NCI-H69 (cell line): ENCODE measurements around the gene APAF1.
"Not testable (repeated sequence)": the region's sequence is repeated elsewhere in the genome, so short reads cannot be mapped to it uniquely, and the experiment has no call there.

Source experiments
- DNase-seq: peaks from one replicate; lab custom pipeline; 2025; lab: John Stamatoyannopoulos, UW

Gene APAF1, protein sequence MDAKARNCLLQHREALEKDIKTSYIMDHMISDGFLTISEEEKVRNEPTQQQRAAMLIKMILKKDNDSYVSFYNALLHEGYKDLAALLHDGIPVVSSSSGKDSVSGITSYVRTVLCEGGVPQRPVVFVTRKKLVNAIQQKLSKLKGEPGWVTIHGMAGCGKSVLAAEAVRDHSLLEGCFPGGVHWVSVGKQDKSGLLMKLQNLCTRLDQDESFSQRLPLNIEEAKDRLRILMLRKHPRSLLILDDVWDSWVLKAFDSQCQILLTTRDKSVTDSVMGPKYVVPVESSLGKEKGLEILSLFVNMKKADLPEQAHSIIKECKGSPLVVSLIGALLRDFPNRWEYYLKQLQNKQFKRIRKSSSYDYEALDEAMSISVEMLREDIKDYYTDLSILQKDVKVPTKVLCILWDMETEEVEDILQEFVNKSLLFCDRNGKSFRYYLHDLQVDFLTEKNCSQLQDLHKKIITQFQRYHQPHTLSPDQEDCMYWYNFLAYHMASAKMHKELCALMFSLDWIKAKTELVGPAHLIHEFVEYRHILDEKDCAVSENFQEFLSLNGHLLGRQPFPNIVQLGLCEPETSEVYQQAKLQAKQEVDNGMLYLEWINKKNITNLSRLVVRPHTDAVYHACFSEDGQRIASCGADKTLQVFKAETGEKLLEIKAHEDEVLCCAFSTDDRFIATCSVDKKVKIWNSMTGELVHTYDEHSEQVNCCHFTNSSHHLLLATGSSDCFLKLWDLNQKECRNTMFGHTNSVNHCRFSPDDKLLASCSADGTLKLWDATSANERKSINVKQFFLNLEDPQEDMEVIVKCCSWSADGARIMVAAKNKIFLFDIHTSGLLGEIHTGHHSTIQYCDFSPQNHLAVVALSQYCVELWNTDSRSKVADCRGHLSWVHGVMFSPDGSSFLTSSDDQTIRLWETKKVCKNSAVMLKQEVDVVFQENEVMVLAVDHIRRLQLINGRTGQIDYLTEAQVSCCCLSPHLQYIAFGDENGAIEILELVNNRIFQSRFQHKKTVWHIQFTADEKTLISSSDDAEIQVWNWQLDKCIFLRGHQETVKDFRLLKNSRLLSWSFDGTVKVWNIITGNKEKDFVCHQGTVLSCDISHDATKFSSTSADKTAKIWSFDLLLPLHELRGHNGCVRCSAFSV (N-terminal part only)

DNA sequence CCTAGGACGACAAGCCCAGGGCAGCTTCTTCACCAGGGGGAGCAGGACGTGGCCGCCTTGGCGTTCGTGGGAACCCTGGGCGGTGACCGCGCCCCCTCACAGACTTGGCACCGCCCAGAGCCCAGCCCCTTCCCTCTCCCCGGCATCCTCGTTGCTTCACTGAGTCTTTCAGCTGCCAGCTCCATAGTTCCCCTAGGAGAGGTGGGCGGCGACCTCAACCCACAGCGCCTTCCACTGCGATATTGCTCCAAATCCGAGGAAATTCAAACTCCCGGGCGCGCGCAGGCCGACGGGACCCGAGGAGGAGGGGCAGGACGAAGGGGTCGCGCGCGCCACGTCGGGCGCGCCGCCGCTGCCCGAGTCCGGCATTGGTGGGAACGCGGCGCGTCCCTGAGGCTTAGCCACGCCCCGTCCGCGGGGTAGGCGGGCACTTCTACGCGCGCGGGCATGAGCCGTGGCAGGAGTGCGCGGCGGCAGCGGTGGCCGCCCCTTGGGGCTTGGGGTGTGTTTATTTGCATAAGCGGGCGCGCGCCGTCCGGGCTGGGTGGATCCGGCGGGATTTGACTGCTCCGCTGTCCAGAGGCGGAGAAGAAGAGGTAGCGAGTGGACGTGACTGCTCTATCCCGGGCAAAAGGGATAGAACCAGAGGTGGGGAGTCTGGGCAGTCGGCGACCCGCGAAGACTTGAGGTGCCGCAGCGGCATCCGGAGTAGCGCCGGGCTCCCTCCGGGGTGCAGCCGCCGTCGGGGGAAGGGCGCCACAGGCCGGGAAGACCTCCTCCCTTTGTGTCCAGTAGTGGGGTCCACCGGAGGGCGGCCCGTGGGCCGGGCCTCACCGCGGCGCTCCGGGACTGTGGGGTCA is at the start of gene APAF1, which contains the start of gene IKBIP:
TSS of gene APAF1 (plus strand) at position 579 of the 860 bp plus-strand sequence. CDS start 3,070 bp downstream, outside the sequence.
TSS of gene IKBIP (minus strand) at position 77 of the 860 bp plus-strand sequence. CDS start 87 bp downstream, outside the sequence.
- peak; percentile 99 for DNase-seq

DNA sequence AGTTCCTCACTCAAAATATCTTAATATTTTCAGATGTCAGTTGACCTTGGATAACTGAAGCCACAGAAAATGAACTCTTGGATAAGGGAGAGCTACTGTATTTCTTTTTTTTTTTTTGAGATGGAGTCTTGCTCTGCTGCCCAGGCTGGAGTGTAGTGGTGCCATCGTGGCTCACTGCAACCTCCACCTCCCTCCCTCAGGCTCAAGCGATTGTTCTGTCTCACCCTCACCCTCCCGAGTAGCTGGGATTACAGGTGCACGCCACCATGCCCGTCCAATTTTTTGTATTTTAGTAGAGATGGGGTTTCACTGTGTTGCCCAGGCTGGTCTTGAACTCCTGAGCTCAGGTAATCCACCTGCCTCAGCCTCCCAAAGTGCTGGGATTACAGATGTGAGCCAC is 47.8 kb upstream of the APAF1 start:
- DNase-seq, result not testable (repeated sequence)

DNA sequence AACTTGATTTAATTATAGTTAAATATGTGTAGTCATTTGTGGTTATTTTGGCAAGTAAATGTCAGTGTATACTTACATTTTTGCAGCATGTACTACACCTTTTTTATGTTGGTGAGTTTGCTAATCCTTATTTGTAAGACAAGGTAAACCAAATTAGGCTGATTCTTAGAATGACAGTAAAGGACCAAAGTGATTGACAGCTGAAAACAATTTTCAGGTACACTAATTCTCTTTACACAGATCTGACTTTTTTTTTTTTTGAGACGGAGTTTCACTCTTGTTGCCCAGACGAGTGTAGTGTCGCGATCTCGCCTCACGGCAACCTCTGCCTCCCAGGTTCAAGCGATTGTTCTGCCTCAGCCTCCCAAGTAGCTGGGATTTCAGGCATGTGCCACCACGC is 43.2 kb upstream of the APAF1 start:
- DNase-seq, result no peak

DNA sequence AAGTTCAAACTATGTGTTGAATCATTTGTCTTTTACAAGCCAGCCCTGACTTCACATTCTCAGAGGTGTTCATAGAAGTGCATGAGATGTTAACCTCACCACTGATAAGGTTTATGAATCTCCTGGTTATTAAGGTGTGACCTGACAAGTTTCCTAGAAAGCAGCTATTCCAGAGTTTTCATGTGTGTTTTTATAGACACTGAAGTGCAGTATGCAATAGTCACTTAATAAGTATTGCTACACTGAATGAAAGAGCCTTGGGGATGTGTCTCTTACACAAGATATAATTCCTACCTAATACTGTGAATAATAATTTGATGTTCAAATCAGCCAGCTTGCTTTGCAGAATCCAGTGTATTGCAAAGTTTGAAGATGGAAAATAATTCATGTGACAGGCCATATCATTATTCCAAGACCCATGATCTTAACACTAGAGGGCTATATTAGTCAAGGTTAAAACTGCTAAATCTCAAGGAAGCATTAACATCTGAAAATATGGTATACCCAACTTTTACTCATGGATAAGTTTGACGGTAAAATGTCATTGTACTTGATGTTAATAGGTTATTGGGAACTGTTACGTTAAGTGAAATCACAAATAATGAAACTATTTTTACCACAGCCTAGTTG is 38.6 kb upstream of the APAF1 start:
- DNase-seq, result no peak

DNA sequence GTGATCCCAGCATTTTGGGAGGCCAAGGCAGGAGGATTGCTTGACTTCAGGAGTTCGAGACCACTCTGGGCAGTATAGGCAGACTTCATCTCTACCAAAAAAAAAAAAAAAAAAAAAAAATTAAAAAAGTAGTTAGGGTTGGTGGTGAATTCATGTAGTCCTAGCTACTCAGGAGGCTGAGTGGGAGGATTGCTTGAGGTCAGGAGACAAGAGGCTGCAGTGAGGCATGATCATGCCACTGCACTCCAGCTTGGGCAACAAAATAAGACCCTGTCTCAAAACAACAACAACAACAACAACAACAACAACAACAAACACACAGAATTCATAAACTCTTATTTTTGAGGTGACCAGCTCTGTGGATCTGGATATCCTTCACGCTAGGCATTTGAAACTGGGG is 34.5 kb upstream of the APAF1 start:
- no peak for DNase-seq

DNA sequence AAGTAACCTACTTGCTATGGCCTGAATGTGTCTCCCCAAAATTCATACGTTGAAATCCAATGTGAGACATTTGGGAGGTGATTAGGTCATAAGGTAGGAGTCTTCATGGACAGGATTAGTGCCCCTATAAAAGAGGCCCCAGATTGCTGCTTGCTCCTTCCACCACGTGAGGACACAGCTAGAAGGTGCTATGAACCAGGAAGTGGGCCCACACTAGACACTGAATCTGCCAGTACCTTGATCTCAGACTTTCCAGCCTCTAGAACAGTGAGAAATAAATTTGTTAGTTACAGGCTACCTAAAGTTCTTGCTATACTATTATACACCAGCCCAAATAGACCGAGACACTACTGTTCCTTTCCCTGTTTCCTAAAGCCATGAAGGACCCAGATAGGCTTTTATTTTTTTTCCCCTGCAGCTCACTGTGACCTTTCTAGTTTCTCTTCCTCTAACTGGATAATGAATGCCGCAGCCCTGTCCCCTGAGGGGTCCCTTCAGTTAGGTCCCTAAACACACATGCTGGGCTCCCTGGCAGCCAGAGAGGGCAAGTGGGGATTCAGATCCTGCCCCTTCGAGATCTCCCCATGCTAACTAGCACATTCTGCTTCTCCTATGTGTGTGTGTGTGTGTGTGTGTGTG is 32.3 kb upstream of the APAF1 start:
- DNase-seq, result peak; percentile 6

DNA sequence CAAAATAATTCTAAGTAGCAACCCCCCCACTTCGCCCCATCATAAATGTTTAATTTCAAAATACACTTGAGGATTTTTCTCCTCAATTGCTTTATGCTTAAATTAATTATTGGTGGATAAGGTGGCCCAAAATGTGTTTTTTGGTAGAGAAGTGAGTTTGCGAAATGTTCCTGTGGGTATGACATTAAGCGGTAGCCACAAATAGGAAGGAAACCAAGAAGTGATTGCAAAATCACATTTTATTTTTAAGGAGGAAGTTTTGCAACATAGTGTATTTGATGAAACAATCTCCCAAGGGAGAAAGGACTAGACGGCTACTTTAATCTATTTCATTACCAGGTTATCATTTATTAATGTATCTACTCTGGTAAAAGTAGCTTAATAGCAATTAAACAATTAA is 26.1 kb upstream of the APAF1 start:
- no peak for DNase-seq

DNA sequence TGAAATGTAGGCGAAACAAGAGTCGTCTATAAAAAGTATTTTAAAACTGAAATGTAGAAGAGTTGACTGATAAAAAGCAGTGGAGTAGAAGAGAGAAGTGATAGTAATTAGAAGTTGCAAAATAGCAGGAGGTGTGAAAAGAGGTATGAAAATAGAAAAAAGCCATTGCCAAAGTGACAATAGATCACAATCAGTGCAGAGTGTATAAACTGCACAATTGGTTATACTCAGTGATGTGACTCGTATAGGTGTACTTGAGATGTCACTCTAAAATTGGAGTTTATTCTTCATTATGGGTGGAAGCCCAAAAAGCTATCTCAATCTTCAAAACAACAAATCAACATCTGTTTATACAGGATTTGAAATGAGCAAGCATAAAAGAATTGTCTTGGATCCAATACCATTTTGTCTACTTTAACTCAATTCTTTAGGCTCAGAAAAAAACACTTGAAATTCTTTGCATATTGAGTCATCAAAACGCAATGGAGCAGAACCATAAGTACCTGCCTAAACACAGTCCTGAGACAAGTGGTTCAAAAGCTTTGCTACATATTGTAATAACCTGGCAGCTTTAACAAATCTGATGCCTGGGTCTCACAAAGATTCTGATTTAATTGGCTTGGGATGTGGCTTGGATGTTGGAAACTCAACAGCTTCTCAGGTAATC is 9.3 kb upstream of the APAF1 start:
- peak; percentile 22 for DNase-seq

DNA sequence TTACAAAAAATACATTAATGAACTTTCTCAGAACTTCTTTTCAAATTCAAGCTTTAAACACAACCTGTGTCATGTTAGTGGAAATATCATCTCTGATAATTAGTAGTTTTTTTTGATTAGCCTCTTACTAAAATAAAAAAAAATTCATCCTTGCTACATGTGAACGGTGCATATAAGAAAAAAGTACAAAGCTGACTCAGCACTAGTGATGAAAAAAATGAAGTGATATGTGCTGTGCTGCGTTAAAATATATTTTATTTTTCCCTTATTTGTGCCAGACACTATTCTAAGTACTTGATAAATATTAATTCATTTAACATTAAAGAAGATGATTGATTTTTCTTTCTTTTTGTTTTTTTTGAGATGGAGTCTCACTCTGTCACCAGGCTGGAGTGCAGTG is 8.0 kb upstream of the APAF1 start:
- no peak for DNase-seq

DNA sequence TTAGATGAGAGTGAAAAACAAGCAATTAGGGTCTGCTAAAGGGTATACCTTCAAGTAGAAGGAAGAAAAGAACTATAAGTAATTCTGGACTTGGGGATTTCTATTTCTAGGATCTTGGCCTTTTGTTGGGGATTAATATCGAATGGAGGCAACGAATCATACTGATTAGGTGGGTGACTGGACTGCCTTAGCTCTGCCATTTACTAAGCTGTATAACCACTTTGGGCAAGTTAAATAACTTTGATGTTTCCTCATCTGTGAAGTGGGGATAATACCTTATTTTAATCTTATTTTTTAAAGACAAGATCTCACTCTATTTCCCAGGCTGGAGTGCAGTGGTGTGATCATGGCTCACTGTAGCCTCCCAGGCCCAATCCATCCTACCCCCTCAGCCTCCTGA is 7.1 kb upstream of the APAF1 start:
- no peak for DNase-seq

DNA sequence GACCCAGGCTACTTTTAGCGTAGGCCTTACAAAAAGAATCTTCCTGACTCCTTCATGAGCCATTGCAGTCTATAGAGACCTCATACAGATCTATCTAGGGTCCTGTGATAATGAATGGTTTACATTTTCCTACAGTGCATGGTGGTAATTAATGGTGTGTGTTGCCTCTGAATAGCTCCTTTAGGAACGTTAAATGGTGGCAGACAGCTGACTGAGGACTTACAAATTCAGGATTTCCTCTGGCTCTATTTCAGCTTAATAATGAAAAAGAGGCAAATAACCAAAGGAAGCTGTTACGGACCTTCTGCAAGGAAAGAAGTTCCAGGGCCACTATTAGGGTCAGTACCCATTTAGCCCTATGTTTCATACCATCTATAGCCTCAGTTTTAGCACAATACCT is 5.6 kb upstream of the APAF1 start:
- DNase-seq, result peak; percentile 62

DNA sequence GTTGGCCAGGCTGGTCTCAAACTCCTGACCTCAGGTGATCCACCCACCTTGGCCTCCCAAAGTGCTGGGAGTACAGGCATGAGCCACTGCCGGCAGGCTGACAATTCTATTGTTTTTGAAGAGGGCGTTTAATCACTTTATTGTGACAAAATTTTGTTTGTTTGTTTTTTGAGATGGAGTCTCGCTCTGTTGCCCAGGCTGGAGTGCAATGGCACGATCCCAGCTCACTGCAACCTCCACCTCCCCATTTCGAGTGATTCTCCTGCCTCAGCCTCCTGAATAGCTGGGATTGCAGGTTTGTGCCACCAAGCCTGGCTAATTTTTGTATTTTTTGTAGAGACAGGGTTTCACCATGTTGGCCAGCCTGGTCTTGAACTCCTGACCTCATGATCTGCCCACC is 2.3 kb upstream of the APAF1 start:
- DNase-seq, result not testable (repeated sequence)

DNA sequence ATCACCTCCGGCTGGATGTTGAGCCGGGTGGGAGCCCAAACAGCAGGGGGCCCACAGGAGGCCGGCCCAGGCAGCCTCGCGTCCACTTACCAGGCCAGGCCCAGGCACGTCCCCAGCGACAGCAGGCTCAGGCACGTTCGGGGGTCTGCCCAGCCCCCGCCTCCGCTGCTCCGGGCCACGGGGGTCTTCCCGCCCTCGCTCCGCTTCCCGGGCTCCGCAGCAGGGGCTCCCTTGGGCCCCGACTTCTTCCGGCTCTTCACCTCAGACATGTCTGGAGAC is 718 bp upstream of the APAF1 start:
- DNase-seq, result peak; percentile 73

DNA sequence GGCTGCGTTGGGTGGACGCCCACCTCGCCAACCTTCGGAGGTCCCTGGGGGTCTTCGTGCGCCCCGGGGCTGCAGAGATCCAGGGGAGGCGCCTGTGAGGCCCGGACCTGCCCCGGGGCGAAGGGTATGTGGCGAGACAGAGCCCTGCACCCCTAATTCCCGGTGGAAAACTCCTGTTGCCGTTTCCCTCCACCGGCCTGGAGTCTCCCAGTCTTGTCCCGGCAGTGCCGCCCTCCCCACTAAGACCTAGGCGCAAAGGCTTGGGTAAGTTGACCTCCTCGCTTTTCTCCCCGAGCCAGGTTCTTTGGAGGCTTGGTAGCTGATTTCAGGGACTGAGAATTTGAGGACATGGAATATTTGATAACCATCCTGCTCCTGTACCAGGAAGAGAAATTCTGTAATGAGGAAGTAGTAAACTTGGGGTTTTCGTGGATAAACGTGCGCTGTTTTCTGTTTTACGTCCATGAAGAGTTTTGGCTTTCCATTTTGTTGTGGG is 530 bp downstream of the APAF1 start:
- DNase-seq, result peak; percentile 55

DNA sequence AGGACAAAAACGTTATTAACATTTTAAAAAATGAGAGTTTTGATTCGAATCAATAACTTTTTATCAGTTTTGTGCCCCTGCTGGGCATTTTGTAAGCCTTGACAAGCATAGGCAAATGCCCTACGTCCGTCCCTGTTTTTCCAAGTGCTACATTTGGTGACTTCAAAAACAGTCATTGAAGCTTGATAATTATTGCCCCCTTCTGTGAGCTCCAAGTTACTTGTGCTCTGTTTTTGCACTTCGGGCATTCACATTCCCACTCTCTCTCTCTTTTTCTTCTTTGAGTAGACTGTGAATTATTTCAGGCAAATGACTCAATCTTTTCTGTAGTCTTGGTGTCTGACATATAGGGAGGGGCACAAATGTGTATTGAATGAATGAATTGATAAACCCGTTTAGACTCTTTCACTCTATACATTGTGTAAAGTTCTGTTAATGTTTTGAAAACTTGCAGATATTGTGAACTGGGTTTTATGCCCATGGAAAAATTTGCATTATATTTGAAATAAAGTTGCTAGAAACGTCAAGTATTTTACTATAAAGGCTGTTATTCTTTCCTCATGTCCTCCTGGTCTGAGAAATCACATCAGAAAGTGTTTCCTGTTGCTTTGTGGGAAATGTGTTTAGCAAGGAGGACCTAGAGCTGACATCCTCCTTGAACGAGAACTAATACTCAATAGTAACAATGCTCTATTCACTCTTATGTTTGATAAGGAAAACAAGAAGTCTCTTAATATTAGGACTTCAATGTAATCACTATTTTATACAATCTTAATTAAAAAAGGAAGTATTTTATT is 1.4 kb downstream of the APAF1 start:
- DNase-seq, result peak; percentile 33

DNA sequence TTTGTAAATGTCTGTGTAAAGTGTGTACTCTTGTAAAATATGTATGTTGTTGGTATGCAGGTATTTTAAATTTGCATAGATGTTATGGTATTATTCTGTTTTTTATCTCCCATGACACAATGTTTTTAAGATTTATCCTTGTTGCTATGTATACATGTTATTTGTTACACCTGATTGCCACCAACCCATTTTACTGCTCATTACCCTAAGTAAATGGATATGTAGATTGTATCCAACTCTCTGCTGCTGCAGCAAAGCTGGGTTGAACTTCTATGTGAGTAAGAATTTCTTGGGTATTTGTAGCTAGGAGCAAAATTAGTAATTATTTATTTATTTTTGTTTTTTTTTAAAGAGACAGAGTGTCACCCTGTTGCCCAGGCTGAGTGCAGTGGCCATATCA is 6.2 kb downstream of the APAF1 start:
- no peak for DNase-seq

DNA sequence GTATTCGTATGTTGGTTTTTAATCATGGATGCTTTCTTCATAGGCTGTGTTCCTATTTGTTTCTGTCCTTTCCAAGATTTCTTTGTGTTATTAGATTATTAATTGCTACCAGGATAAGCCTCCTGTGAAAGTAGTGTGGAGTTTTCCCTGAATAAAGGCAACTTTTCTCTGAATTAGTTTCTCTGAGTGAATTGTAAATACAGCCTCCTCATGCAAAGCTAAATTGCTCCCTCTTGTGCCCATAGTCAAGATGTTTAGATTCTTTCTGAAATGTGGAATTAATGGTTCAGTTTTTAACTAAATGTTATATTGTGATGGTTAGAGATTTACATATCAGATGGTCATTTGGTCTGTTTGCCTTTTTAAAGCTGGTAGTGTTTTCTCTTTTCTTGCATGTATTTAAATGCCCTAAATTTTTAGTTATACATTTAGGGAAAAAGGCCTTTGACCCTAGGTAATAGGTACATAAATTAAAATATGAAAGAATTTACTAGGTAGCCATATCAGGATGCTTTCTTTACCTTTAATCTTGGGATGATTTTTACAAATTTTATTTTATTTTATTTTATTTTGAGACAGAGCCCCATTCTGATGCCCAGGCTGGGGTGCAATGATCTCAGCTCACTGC is 8.9 kb downstream of the APAF1 start:
- peak; percentile 79 for DNase-seq

DNA sequence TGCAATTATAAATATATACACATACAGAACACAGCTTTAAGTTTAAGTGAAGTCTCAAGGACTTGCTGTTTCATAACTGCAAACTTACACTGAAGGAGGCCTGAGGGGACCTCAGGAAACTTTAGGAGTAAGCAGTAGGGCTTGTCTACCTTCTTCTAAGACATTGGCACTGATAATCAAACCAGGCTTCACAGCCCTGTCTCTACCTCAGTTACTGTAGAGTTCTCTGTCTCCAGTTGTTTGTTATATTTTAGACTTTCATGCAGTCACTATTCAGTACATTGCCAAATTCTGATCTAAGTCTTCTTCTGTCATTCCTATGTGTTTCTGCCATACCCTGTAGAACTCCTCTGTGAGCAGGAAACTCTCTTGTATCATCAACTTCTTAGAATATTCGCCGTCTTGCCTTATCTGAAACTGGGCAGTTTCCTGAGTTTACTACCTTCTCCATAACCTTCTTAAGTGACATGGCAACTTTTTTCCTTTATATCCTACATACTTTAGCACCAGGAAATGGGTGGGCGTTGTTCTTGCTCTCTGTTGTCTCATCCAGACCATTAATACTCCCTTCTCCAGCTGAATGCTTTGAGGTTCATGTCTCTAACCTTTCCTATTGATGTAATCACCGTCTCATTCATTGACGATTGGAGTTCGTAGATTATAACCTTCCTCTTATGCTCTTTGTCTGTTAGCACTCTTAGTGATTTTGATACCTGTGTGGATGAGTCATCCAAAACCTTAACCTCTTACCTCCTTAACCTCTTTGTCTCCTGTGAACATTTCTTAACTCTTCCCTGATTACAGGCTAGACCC is 11.4 kb downstream of the APAF1 start:
- DNase-seq, result no peak
